Kidney epithelial cell (primary cell): Measurements from ENCODE around the gene CDK7. TPM values are rescaled to one million over a fixed set of nuclear protein-coding genes. Genes with fewer than 3 reads are reported as not detected.

ENCODE experiments used
- total RNA-seq: library from RNA; depleted of rRNA; stranded (reverse); fragments of >200 nt; gene quantifications from 2 replicates; pipeline ENCODE4 v1.2.3, GENCODE V29; 2015

The CDK7 gene
- total RNA-seq, 1 donor from 2014 or later, result 50.3 TPM

Other genes starting within 250 kb of the CDK7 start
- gene SLC30A5, start 140.9 kb upstream of the CDK7 start, total RNA-seq, result 42.8 and 45.0 TPM in 2 replicates
- gene CCNB1, start 67.7 kb upstream of the CDK7 start, total RNA-seq, result 32.6 and 34.0 TPM in 2 replicates
- 11.5 and 13.3 TPM in 2 replicates for gene CENPH, start 45.3 kb upstream of the CDK7 start, total RNA-seq
- gene CCDC125, start 97.9 kb downstream of the CDK7 start, total RNA-seq, result 7.5 and 9.4 TPM in 2 replicates
- 19.5 and 25.9 TPM in 2 replicates for gene AK6, start 134.6 kb downstream of the CDK7 start, total RNA-seq
- gene TAF9, start 134.6 kb downstream of the CDK7 start, total RNA-seq, result 66.9 and 67.2 TPM in 2 replicates
- 25.9 and 26.0 TPM in 2 replicates for gene RAD17, start 134.9 kb downstream of the CDK7 start, total RNA-seq
- gene MARVELD2, start 180.2 kb downstream of the CDK7 start, total RNA-seq, result 27.6 and 28.6 TPM in 2 replicates